HEK293 (cell line): ENCODE measurements around the gene SLC9A4.

Experiments
- CTCF ChIA-PET: fragments of 350-600 bp; formaldehyde crosslinking; extraction: SDS; loops from one replicate; lab custom pipeline; 2021; ENCODE audit warnings: antibody characterized with exemption; lab: Yijun Ruan, JAX
- POLR2A ChIA-PET: fragments of 300-600 bp; formaldehyde crosslinking; extraction: SDS; loops from one replicate; lab custom pipeline; 2020; ENCODE audit warnings: antibody characterized with exemption, inconsistent platforms; lab: Yijun Ruan, JAX
- H3K27ac ChIP-seq: fragments of 200-500 bp; sonication (Bioruptor generic); 2 replicates; pipeline ENCODE4 v1.5.1; 2014; ENCODE audit warnings: low read depth, low read length, control low read depth, inconsistent platforms; ENCODE audit errors: extremely low read depth
- H3K36me3 ChIP-seq, 2 experiments: fragments of 200-500 bp in 1 of 2; sonication (Bioruptor generic) in 1 of 2; 1 replicate in 1 of 2; 2 replicates in 1 of 2; pipeline ENCODE4 v1.5.1; 2014 to 2017; ENCODE audit warnings: inconsistent platforms in 2 of 2, low read length in 2 of 2; ENCODE audit not compliant: control insufficient read depth in 2 of 2, insufficient read depth in 1 of 2
- H3K4me1 ChIP-seq: fragments of 200-500 bp; sonication (Bioruptor generic); 2 replicates; pipeline ENCODE4 v1.5.1; 2014; ENCODE audit warnings: mild to moderate bottlenecking, low read length, inconsistent platforms; ENCODE audit not compliant: control insufficient read depth, insufficient read depth
- H3K4me3 ChIP-seq: 2 replicates; pipeline ENCODE4 v1.5.1; 2011; ENCODE audit warnings: low read depth, mild to moderate bottlenecking, control low read depth, low read length, moderate library complexity
- H3K9me3 ChIP-seq: fragments of 200-500 bp; sonication (Bioruptor generic); 2 replicates; pipeline ENCODE4 v1.5.1; 2014; ENCODE audit warnings: low read depth, low read length, inconsistent platforms; ENCODE audit not compliant: control insufficient read depth, insufficient read depth
- GLIS2 ChIP-seq: fragments of 450-650 bp; formaldehyde crosslinking; IDR thresholded peaks from 2 replicates; pipeline ENCODE4 v1.5.1; 2016; ENCODE audit warnings: missing biosample characterization, missing genetic modification characterization
- HOXC10 ChIP-seq: sonication (generic); formaldehyde crosslinking; IDR thresholded peaks from 2 replicates; pipeline ENCODE4 v1.8.1; 2023; ENCODE audit warnings: mild to moderate bottlenecking, missing genetic modification reagents
- INSM2 ChIP-seq: fragments of 450-650 bp; formaldehyde crosslinking; IDR thresholded peaks from 2 replicates; pipeline ENCODE4 v1.5.1; 2016; ENCODE audit warnings: missing biosample characterization, missing genetic modification characterization
- KLF16 ChIP-seq: fragments of 450-650 bp; formaldehyde crosslinking; IDR thresholded peaks from 2 replicates; pipeline ENCODE4 v1.5.1; 2017; ENCODE audit warnings: missing biosample characterization, missing genetic modification characterization
- PRDM6 ChIP-seq: fragments of 450-650 bp; formaldehyde crosslinking; IDR thresholded peaks from 2 replicates; pipeline ENCODE4 v1.5.1; 2017; ENCODE audit warnings: missing biosample characterization, missing genetic modification characterization
- RBAK ChIP-seq: fragments of 450-650 bp; formaldehyde crosslinking; IDR thresholded peaks from 2 replicates; pipeline ENCODE4 v1.5.1; 2016; ENCODE audit warnings: missing biosample characterization, missing genetic modification characterization
- SP2 ChIP-seq: fragments of 450-650 bp; formaldehyde crosslinking; IDR thresholded peaks from 2 replicates; pipeline ENCODE4 v1.5.1; 2016; ENCODE audit warnings: missing biosample characterization, missing genetic modification characterization
- SP7 ChIP-seq: fragments of 450-650 bp; formaldehyde crosslinking; IDR thresholded peaks from 2 replicates; pipeline ENCODE4 v1.5.1; 2016; ENCODE audit warnings: missing biosample characterization, missing genetic modification characterization
- YY2 ChIP-seq: fragments of 450-650 bp; formaldehyde crosslinking; IDR thresholded peaks from 2 replicates; pipeline ENCODE4 v1.5.1; 2016; ENCODE audit warnings: missing biosample characterization, missing genetic modification characterization
- ZFHX2 ChIP-seq: fragments of 450-650 bp; formaldehyde crosslinking; conservative IDR thresholded peaks from 2 replicates; pipeline ENCODE4 v1.5.1; 2016; ENCODE audit warnings: missing biosample characterization, missing genetic modification characterization
- ZNF146 ChIP-seq: fragments of 450-650 bp; formaldehyde crosslinking; IDR thresholded peaks from 2 replicates; pipeline ENCODE4 v1.5.1; 2016; ENCODE audit warnings: missing biosample characterization, missing genetic modification characterization
- ZNF274 ChIP-seq, 2 experiments: fragments of 200-500 bp in 1 of 2; fragments of 450-650 bp in 1 of 2; sonication (Bioruptor generic) in 1 of 2; formaldehyde crosslinking in 1 of 2; IDR thresholded peaks; 2 replicates each; pipeline versions ENCODE4 v1.5.1 to v1.6.1; 2014 to 2016; ENCODE audit warnings: borderline replicate concordance in 1 of 2, inconsistent platforms in 1 of 2, low read length in 1 of 2, missing biosample characterization in 1 of 2, missing genetic modification characterization in 1 of 2
- ZNF404 ChIP-seq: fragments of 450-650 bp; formaldehyde crosslinking; IDR thresholded peaks from 2 replicates; pipeline ENCODE4 v1.5.1; 2017; ENCODE audit warnings: missing biosample characterization, missing genetic modification characterization
- ZNF426 ChIP-seq: fragments of 450-650 bp; formaldehyde crosslinking; IDR thresholded peaks from 2 replicates; pipeline ENCODE4 v1.5.1; 2017; ENCODE audit warnings: missing biosample characterization, missing genetic modification characterization, mild to moderate bottlenecking, inconsistent platforms, moderate library complexity
- ZNF433 ChIP-seq: fragments of 450-650 bp; formaldehyde crosslinking; IDR thresholded peaks from 2 replicates; pipeline ENCODE4 v1.5.1; 2016; ENCODE audit warnings: missing biosample characterization, missing genetic modification characterization, low read depth
- ZNF518A ChIP-seq: fragments of 450-650 bp; formaldehyde crosslinking; conservative IDR thresholded peaks from 2 replicates; pipeline ENCODE4 v1.5.1; 2016; ENCODE audit warnings: low read depth, missing biosample characterization, missing genetic modification characterization
- ZNF626 ChIP-seq: fragments of 450-650 bp; sonication (Bioruptor Pico); formaldehyde crosslinking; IDR thresholded peaks from 2 replicates; pipeline ENCODE4 v1.5.1; 2018; ENCODE audit warnings: missing biosample characterization, missing genetic modification characterization, inconsistent platforms
- ZNF645 ChIP-seq: fragments of 450-650 bp; formaldehyde crosslinking; IDR thresholded peaks from 2 replicates; pipeline ENCODE4; 2016; ENCODE audit warnings: missing biosample characterization, missing genetic modification characterization
- TF ChIP-seq, protein P1 (sequence below): fragments of 450-650 bp; formaldehyde crosslinking; IDR thresholded peaks from 2 replicates; pipeline ENCODE4 v1.5.1; 2016; ENCODE audit warnings: missing biosample characterization, missing genetic modification characterization, low read depth
- TF ChIP-seq, protein P2 (sequence below): fragments of 450-650 bp; formaldehyde crosslinking; IDR thresholded peaks from 2 replicates; pipeline ENCODE4 v1.5.0; 2017; ENCODE audit warnings: missing biosample characterization, missing genetic modification characterization, borderline replicate concordance

Gene SLC9A4

DNA sequence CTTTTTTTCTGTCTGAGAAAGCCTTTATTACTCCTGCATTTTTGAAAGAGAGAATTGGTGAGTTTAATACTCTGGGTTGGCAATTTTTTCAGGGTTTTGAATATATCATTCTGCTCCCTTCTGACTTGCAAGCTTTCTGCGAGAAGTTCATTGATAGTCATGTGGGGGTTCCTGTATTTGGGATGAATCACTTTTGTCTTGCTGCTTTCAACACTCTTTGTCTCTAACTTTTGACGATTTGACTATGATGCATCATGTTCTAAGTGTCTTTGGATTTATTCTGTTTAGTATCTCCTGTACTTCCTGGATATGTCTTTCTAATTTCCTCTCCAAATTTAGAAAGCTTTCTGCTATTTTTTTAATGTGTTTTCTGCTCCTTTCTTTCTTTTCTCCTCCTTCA is 105.3 kb downstream of the SLC9A4 start:
- no peak overlapping the region for H3K27ac ChIP-seq
- H3K4me3 ChIP-seq = no peak overlapping the region
- TF ChIP-seq KLF16 (tag by site-specific recombination) (no peak), INSM2 (tag by site-specific recombination) (no peak), RBAK (tag by site-specific recombination) (no peak), ZNF626 (tag by site-specific recombination) (no peak), ZNF274 (IDR thresholded peaks at IDR 0.05; ENCODE audit: low read length) (no peak), ZNF274 (tag by site-specific recombination; IDR thresholded peaks at IDR 0.05; ENCODE audit: borderline replicate concordance) (no peak), ZNF426 (tag by site-specific recombination) (no peak), SP7 (tag by site-specific recombination) (no peak), ZNF645 (no peak)
- TF ChIP-seq, all 188 proteins: peak for 0
- no peaks in the 10 kb centered on the region for H3K9me3 ChIP-seq
- no peaks in the 10 kb centered on the region for H3K36me3 ChIP-seq
- POLR2A ChIA-PET = no interaction called here
- H3K4me1 ChIP-seq = no peaks in the 10 kb centered on the region
- CTCF ChIA-PET = interaction anchor here (0.7 to 1.0 kb wide), 3 partner anchors 36 to 124 kb away, joined by 3 to 4 read pairs (median 3); no protein-coding TSS in a partner anchor

DNA sequence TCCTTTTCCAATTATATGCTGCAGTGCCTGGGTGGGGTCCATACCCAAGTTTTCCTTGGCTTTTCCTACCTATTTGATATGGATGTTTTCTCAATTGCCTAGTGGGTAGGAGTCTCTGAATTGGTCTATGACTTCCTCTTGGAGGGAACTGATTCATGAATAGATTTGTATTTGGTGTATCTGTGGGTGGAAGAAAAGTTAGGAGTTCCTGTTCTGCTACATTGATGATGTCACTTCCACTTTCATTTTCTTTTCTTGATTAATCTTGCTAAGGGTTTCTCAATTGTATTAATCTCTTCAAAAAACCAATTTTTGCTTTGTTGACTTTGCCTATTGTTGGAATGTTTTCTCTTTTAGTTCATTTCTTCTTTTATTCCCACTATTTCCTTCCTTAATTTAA is 108.9 kb downstream of the SLC9A4 start:
- CTCF ChIA-PET = interaction anchor here (0.6 kb wide), 1 partner anchor 72 kb away, joined by 3 read pairs; no protein-coding TSS in a partner anchor
- no peak overlapping the region for H3K27ac ChIP-seq
- TF ChIP-seq ZNF146 (tag by site-specific recombination) (no peak), HOXC10 (CRISPR knock-in tag) (no peak), ZNF433 (no peak), PRDM6 (no peak), ZNF404 (no peak), ZFHX2 (tag by site-specific recombination) (no peak), GLIS2 (tag by site-specific recombination) (no peak), ZNF518A (tag by site-specific recombination) (no peak), YY2 (no peak), SP2 (tag by site-specific recombination) (no peak)
- TF ChIP-seq, protein P1, sequence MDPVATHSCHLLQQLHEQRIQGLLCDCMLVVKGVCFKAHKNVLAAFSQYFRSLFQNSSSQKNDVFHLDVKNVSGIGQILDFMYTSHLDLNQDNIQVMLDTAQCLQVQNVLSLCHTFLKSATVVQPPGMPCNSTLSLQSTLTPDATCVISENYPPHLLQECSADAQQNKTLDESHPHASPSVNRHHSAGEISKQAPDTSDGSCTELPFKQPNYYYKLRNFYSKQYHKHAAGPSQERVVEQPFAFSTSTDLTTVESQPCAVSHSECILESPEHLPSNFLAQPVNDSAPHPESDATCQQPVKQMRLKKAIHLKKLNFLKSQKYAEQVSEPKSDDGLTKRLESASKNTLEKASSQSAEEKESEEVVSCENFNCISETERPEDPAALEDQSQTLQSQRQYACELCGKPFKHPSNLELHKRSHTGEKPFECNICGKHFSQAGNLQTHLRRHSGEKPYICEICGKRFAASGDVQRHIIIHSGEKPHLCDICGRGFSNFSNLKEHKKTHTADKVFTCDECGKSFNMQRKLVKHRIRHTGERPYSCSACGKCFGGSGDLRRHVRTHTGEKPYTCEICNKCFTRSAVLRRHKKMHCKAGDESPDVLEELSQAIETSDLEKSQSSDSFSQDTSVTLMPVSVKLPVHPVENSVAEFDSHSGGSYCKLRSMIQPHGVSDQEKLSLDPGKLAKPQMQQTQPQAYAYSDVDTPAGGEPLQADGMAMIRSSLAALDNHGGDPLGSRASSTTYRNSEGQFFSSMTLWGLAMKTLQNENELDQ = no peak
- TF ChIP-seq, protein P2, sequence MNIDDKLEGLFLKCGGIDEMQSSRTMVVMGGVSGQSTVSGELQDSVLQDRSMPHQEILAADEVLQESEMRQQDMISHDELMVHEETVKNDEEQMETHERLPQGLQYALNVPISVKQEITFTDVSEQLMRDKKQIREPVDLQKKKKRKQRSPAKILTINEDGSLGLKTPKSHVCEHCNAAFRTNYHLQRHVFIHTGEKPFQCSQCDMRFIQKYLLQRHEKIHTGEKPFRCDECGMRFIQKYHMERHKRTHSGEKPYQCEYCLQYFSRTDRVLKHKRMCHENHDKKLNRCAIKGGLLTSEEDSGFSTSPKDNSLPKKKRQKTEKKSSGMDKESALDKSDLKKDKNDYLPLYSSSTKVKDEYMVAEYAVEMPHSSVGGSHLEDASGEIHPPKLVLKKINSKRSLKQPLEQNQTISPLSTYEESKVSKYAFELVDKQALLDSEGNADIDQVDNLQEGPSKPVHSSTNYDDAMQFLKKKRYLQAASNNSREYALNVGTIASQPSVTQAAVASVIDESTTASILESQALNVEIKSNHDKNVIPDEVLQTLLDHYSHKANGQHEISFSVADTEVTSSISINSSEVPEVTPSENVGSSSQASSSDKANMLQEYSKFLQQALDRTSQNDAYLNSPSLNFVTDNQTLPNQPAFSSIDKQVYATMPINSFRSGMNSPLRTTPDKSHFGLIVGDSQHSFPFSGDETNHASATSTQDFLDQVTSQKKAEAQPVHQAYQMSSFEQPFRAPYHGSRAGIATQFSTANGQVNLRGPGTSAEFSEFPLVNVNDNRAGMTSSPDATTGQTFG = no peak

More for the DNA sequence above, 108.9 kb downstream of the SLC9A4 start:
- Histone ChIP-seq H3K36me3 (no peaks in the 10 kb centered on the region), H3K9me3 (no peaks in the 10 kb centered on the region), H3K4me1 (no peaks in the 10 kb centered on the region), H3K4me3 (no peak overlapping the region)
- POLR2A ChIA-PET = no interaction called here
